ENCODE results near the gene EXT2. TPM values are rescaled to one million over a fixed set of nuclear protein-coding genes. Genes with fewer than 3 reads are reported as not detected.

The EXT2 gene
- total and polyA plus RNA-seq, 2 of the 13 experiments (the other 11 are each of a cell fraction or from before 2014, with no cell fraction given): 61.5 to 68.7 TPM

GRCh38 chr11:44143987-44144909 is 48.8 kb downstream of the EXT2 start (continued):
- TF ChIP-seq ZHX2 (IDR thresholded peaks at IDR 0.05; ENCODE audit: low read depth) (no peak), ZHX2 (CRISPR knock-in tag; IDR thresholded peaks at IDR 0.05; ENCODE audit: borderline replicate concordance) (no peak), ZXDC (CRISPR knock-in tag; IDR thresholded peaks at IDR 0.05) (no peak), CCAR2 (optimal IDR thresholded peaks at IDR 0.05; ENCODE audit: low read depth, low read length) (no peak), ZBTB20 (CRISPR knock-in tag; IDR thresholded peaks at IDR 0.05; ENCODE audit: borderline replicate concordance, low read depth) (no peak), ZNF281 (CRISPR knock-in tag; IDR thresholded peaks at IDR 0.05; ENCODE audit: borderline replicate concordance) (no peak), ZNF704 (CRISPR knock-in tag; IDR thresholded peaks at IDR 0.05; ENCODE audit: borderline replicate concordance) (no peak), YEATS2 (CRISPR knock-in tag; IDR thresholded peaks at IDR 0.05; ENCODE audit: borderline replicate concordance) (no peak)
